ENCODE data around the gene TTC38. TPM values are rescaled to one million over a fixed set of nuclear protein-coding genes. Genes with fewer than 3 reads are reported as not detected.

The TTC38 gene
- total RNA-seq, 2 donors from 2014 or later: 67.7 to 76.9 TPM

DNA sequence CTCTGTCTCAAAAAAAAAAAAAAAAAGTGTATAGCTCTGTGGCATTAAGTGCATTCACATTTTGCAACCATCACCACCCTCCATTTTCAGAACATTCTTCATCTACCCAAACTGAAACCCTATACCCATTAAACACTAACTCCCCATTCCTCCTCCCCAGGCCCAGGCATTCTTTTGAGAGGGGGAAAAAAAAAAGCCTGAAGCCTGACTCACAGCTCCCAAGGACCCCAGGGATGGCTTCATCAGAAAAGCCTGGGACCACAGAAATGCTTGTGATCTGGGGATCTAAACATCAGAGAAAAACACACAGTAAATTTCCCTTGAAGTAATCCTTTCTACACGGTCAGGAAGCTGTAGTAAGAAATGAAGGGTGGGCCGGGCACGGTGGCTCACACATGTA is 18.2 kb downstream of the TTC38 start:
- Histone ChIP-seq H3K27ac (no peak overlapping the region), H3K27me3 (replicated peaks; ENCODE audit: insufficient read depth) (no peaks in the 10 kb centered on the region), H3K4me3 (no peak overlapping the region), H3K36me3 (peaks cover 52% of the 10 kb centered on the region), H3K4me1 (ENCODE audit: control insufficient read depth in 1 of 2, low read depth in 2 of 2) (no peaks in the 10 kb centered on the region), H3K9me3 (no peaks in the 10 kb centered on the region)
- TF ChIP-seq, protein P1, sequence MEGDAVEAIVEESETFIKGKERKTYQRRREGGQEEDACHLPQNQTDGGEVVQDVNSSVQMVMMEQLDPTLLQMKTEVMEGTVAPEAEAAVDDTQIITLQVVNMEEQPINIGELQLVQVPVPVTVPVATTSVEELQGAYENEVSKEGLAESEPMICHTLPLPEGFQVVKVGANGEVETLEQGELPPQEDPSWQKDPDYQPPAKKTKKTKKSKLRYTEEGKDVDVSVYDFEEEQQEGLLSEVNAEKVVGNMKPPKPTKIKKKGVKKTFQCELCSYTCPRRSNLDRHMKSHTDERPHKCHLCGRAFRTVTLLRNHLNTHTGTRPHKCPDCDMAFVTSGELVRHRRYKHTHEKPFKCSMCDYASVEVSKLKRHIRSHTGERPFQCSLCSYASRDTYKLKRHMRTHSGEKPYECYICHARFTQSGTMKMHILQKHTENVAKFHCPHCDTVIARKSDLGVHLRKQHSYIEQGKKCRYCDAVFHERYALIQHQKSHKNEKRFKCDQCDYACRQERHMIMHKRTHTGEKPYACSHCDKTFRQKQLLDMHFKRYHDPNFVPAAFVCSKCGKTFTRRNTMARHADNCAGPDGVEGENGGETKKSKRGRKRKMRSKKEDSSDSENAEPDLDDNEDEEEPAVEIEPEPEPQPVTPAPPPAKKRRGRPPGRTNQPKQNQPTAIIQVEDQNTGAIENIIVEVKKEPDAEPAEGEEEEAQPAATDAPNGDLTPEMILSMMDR (IDR thresholded peaks at IDR 0.05): no peak
- no peak for DNase-seq (ENCODE audit: low spot score)
- no peak for ATAC-seq (ENCODE audit: insufficient number of reproducible peaks, low FRiP score, low read depth)

DNA sequence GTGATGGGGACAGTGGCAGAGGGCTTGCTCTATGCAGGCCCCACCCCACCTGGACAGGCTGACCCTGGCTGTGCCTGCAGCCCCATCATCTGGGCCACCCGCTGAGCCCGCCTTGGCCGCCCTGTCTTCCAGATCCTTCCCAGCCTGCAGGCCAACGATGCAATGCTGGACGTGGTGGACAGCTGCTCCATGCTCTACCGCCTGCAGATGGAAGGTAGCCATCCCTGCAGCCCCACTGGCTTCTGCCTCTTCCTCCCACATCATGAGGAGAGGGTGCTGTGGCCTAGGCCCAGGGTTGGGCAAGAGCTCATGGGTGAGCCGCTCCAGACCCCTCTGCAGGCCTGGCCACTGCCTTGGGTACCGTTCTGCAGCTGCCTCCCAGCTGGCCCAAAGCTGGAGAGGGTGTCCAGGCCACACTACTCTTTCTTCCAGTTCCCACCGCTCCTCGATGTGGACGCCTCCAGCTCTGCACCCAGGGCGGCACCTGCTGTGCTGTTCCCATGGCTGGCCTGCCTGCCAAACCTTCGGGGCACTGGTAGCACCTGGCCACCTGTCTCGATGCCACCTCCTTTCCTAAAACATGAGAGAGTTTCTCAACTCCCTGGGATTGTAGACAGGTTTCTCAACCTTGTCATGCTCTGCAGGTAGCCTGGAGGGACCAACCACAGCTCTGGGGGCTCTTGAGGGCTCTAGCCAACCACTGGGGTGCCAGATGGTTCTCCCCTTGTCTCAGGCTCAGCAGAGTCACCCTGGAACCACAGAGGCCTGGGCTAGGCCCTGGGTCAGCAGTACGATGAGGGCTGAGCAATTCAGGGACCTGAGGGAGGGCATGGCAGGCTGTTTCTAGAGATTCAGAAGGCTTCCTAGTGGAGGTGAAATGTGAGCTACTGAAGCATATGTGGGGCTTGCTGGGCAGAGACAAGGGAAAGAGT is 19.4 kb downstream of the TTC38 start:
- H3K27ac ChIP-seq: no peak overlapping the region
- no peak for ATAC-seq (ENCODE audit: insufficient number of reproducible peaks, low FRiP score, low read depth)
- peak overlapping the region; percentile 25 for H3K4me3 ChIP-seq
- DNase-seq (ENCODE audit: low spot score): no peak
- no peaks in the 10 kb centered on the region for H3K27me3 ChIP-seq (replicated peaks; ENCODE audit: insufficient read depth)
- H3K36me3 ChIP-seq: peaks cover 51% of the 10 kb centered on the region
- TF ChIP-seq, protein P1 (IDR thresholded peaks at IDR 0.05): no peak
- H3K4me1 ChIP-seq (ENCODE audit: control insufficient read depth in 1 of 2, low read depth in 2 of 2): no peaks in the 10 kb centered on the region
- no peaks in the 10 kb centered on the region for H3K9me3 ChIP-seq

DNA sequence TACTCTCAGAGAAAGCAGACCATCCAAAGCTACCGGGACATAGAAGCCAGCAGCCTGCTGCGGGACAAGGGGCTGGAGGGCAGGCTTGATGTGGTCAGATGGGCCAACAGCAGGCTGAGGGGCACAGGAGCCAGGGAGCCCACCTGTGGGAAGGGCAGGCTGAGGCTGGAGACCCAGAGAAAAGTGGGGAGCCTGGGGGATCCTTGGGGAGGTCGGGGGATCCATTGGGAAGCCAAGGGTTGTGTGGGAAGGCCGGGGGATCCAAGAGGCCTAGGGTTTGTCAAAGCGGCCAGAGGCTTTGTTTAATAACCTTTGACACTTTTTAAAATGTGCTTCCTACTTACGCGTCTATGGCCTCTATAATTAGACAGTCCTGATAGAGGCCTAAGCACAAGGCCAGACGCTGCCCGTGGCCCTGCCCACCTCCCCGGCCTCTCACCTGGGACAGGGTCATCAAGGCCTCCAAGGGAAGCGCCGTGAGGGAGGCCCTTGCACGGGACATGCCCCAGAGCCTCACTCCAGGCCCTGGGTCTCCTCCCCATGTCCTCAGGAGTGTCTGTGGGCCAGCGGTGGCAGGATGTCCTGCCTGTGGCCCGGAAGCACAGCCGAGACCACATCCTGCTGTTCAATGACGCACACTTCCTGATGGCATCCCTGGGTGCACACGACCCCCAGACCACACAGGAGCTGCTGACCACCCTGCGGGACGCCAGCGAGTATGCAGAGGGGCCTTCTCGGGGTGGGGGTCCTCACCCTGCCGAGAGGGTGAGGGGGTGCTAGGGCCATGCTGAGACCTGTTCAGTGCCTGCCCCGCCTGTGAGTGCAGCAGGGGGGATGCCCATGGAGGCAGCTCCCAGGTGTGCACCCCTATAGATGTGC is 20.3 kb downstream of the TTC38 start:
- no peaks in the 10 kb centered on the region for H3K4me1 ChIP-seq (ENCODE audit: control insufficient read depth in 1 of 2, low read depth in 2 of 2)
- peak overlapping the region; percentile 25 for H3K4me3 ChIP-seq
- H3K27me3 ChIP-seq (replicated peaks; ENCODE audit: insufficient read depth): no peaks in the 10 kb centered on the region
- H3K36me3 ChIP-seq: peaks cover 55% of the 10 kb centered on the region
- H3K9me3 ChIP-seq: no peaks in the 10 kb centered on the region
- TF ChIP-seq, protein P1 (IDR thresholded peaks at IDR 0.05): no peak
- no peak overlapping the region for H3K27ac ChIP-seq
- ATAC-seq (ENCODE audit: insufficient number of reproducible peaks, low FRiP score, low read depth): no peak
- DNase-seq (ENCODE audit: low spot score): no peak

DNA sequence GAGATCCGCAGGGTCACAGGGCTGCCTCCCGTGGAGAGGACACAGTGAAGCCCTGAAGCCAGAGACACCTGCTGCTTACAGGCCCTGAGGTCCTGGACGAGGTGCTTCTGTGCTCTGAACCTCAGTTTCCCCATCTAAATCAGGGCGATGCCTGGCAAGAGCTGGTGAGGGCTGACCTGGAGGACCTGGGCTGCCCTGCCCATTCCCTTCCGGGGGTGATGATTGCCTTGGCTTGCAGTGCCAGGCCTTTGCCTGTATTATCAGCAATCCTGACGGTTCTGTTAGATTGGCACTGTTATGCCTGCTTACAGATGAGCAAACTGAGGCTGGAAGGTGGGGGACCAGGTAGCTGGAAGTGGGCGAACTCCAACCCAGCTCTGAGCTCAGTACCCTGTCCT is 21.0 kb downstream of the TTC38 start:
- TF ChIP-seq, protein P1 (IDR thresholded peaks at IDR 0.05): no peak
- no peak for ATAC-seq (ENCODE audit: insufficient number of reproducible peaks, low FRiP score, low read depth)
- no peak overlapping the region for H3K27ac ChIP-seq

More for the DNA sequence above, 21.0 kb downstream of the TTC38 start:
- no peak overlapping the region for H3K4me3 ChIP-seq
- peaks cover 52% of the 10 kb centered on the region for H3K36me3 ChIP-seq
- no peaks in the 10 kb centered on the region for H3K27me3 ChIP-seq (replicated peaks; ENCODE audit: insufficient read depth)
- DNase-seq (ENCODE audit: low spot score): no peak
- no peaks in the 10 kb centered on the region for H3K9me3 ChIP-seq
- no peaks in the 10 kb centered on the region for H3K4me1 ChIP-seq (ENCODE audit: control insufficient read depth in 1 of 2, low read depth in 2 of 2)

Measured in thoracic aorta (tissue), 2 donors.